Middle frontal gyrus (tissue), 1 donor: ENCODE results near the gene BMP2K.
"Not testable (repeated sequence)": the region's sequence is repeated elsewhere in the genome, so short reads cannot be mapped to it uniquely, and the experiment has no call there.

Experiments used
- DNase-seq: peaks from one replicate; pipeline ENCODE4 v3.0.0-alpha.2; 2015; ENCODE audit warnings: low spot score; ENCODE audit errors: extremely low spot score

Gene BMP2K

GRCh38 chr4:78862314-78862737 lies 86.2 kb downstream of the BMP2K start:
- DNase-seq, result no peak

- DNase-seq, result no peak
Observed at GRCh38 chr4:78863254-78863869, 87.2 kb downstream of the BMP2K start.

- no peak for DNase-seq
Observed at GRCh38 chr4:78863991-78864390, 87.8 kb downstream of the BMP2K start.

- no peak for DNase-seq
Observed at GRCh38 chr4:78864405-78865024, 88.4 kb downstream of the BMP2K start.

- DNase-seq, result no peak
Observed at GRCh38 chr4:78865451-78865850, 89.3 kb downstream of the BMP2K start.

GRCh38 chr4:78868712-78869111 lies 92.6 kb downstream of the BMP2K start:
- DNase-seq, result not testable (repeated sequence)

GRCh38 chr4:78870056-78870455 lies 93.9 kb downstream of the BMP2K start:
- no peak for DNase-seq

GRCh38 chr4:78876568-78877320 lies 100.6 kb downstream of the BMP2K start:
- DNase-seq, result no peak

GRCh38 chr4:78878031-78878430 lies 101.9 kb downstream of the BMP2K start:
- no peak for DNase-seq

- no peak for DNase-seq
Observed at GRCh38 chr4:78880874-78881492, 104.8 kb downstream of the BMP2K start.

- DNase-seq, result no peak
Observed at GRCh38 chr4:78885598-78885997, 109.4 kb downstream of the BMP2K start.

GRCh38 chr4:78889955-78890354 lies 113.8 kb downstream of the BMP2K start:
- DNase-seq, result no peak

- DNase-seq, result no peak
Observed at GRCh38 chr4:78899302-78899701, 123.2 kb downstream of the BMP2K start.

GRCh38 chr4:78901882-78902281 lies 125.7 kb downstream of the BMP2K start:
- no peak for DNase-seq

- no peak for DNase-seq
Observed at GRCh38 chr4:78902298-78902697, 126.1 kb downstream of the BMP2K start.

- no peak for DNase-seq
Observed at GRCh38 chr4:78904143-78904542, 128.0 kb downstream of the BMP2K start.

GRCh38 chr4:78907638-78908037 lies 131.5 kb downstream of the BMP2K start:
- no peak for DNase-seq

GRCh38 chr4:78908974-78909373 lies 132.8 kb downstream of the BMP2K start:
- not testable (repeated sequence) for DNase-seq

GRCh38 chr4:78910612-78911011 lies 134.5 kb downstream of the BMP2K start:
- DNase-seq, result no peak

- no peak for DNase-seq
Observed at GRCh38 chr4:78922207-78922606, 146.1 kb downstream of the BMP2K start.

GRCh38 chr4:78923464-78924312 lies 147.5 kb downstream of the BMP2K start:
- no peak for DNase-seq
